GM18508 (cell line): Measurements from ENCODE around the gene ABLIM2.
"Not testable (repeated sequence)": the region's sequence is repeated elsewhere in the genome, so short reads cannot be mapped to it uniquely, and the experiment has no call there.

ENCODE experiments used
- ATAC-seq: cut with Tn5 transposase; IDR thresholded peaks from one replicate; pipeline ENCODE4 v1.9.1; 2021; ENCODE audit warnings: moderate number of reproducible peaks; ENCODE audit not compliant: insufficient read depth, unreplicated experiment

ABLIM2 gene

GRCh38 chr4:7959078-7959477 is 199.5 kb downstream of the ABLIM2 start:
- no peak for ATAC-seq

DNA sequence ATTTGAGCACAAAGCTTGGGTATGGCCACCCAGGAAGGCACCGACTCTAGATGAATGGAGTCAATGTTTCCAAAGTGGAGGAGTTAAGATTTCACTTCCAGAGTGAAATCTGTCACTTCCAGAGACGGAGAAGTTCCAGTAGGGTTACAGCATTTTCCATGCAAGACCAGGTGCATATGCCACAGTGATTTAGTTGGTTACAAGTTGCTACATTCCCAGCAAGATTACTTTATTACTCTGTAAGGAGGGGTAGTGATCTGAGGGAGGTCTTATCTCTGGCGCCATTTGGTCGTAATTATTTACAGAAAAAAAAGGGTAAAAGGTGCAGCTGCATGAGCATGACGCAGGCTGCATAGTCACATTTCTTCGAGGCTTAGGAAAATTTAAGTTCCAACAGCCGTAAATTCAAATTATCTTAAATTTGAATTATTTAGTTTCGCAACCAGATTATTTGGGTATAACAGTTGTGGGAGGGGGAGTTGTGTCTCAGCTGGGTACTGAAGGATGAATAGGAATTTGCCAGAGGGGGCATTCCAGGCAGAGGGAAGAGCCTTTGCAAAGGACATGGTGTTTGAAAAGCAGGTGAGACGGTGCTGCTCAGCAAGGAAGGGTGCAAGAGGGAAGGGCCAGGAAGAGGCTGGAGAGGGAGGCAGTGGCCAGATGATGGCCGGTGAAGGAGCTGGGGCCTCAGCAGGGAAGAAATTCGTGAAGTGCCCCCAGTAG is 201.5 kb downstream of the ABLIM2 start:
- no peak for ATAC-seq

DNA sequence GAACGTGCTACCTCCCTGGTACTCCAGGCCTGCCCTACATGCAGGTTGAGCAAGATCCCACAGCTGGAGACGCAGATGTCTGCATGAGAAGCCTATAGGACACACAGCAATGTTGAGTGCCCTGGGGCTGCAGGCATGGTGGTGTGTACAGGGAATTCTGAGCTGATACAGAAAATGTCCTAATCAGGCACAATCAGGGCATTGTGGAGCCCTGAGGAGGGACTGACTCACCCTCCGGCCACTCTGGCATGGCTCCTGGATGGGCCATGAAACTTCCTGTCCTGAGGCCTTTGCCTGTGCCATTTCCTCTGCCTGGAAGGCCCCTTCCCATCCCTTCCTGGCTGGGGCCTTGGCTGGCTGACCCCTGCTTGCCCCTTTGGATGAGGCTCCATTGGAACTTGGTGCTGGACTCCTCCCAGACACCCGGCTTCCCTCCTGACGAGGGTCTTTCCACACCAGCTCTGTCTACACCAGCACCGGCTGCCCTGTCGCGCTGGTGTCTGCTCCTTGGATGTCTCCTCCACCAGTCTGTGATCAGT is 202.3 kb downstream of the ABLIM2 start:
- no peak for ATAC-seq

GRCh38 chr4:7955393-7955792 is 203.2 kb downstream of the ABLIM2 start:
- no peak for ATAC-seq

DNA sequence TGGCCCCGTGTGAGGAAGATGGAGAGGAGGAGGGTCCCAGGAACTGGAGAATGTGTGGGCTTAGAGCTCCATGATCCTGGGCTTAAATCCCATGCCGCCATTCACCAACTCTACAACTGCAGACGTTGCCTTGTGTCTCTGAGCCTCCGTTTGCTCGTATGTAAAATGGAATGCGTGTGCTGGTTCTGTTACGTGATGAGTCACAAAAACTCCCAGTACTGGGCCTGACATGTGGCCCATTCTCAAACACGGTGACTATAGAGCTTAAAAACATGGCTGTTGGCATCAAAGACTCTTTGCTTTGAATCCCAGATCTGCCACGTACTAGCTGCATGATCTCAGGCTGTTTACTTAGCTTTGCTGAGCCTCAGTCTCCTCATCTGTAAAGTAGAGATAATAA is 206.0 kb downstream of the ABLIM2 start:
- ATAC-seq: no peak

DNA sequence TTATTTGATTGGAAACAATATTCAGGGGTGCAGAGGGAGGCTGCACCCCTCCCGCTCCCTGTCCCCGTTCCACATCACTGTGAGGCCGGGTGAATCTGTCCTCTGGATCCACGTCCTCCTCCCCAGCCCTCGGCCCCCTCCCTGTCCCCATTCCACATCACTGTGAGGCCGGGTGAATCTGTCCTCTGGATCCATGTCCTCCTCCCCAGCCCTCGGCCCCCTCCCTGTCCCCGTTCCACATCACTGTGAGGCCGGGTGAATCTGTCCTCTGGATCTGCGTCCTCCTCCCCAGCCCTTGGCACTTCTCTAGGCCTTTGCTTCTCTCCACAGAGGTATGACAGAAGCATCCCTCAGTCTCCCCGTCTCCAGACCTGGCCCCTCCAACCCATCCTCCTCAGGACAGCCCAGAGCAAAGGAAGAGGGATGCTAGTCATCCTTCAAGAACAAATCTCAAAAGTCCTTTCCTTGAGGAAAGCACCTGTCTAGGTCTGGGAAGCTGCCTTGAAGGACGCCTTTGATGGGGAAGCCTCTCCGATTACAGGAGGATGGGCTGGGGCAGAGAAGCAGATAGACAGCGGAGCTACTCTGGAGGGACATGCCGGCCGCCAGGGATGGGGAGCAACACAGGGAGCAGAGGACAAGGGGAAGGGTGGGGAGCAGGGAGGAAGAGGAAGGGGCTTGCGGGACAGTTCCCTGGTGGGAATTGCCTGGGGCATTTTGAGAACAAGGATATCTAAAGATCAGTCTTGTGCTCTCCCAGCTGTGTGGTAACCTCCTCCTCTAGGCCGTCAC is 208.1 kb downstream of the ABLIM2 start:
- ATAC-seq: no peak

- ATAC-seq: no peak
Measured at GRCh38 chr4:7949759-7950158, 208.9 kb downstream of the ABLIM2 start.

GRCh38 chr4:7947927-7948326 is 210.7 kb downstream of the ABLIM2 start:
- no peak for ATAC-seq

DNA sequence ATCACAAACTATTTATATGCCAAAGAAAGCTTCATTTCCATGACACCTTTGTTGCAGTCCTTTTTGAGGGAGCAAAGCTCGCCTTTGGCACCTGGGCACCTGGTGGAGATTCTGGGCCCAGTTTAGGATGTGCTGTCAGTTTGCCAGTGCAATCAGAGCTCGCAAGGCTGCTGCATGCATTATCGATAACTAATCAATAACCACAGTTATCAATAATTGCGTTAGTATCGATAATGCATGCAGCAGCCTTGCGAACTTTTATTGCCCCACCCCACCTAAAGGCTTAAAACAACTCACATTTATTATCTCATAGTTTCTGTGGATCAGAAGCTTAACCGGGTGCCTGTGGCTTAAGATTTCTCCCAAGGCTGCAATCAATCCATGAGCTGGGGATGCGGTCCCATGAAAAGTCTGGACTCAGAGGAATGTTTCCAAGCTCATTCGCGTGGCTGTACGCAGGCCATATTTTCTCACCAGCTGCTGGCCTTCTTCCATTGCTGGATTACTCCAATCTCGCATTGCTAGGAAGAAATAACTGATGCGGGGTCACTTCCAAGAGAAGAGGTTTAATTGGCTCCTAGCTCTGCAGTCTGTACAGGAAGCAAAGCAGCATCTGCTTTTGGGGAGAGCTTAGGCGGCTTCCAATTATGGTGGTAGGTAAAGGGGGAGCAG is 212.8 kb downstream of the ABLIM2 start:
- no peak for ATAC-seq

DNA sequence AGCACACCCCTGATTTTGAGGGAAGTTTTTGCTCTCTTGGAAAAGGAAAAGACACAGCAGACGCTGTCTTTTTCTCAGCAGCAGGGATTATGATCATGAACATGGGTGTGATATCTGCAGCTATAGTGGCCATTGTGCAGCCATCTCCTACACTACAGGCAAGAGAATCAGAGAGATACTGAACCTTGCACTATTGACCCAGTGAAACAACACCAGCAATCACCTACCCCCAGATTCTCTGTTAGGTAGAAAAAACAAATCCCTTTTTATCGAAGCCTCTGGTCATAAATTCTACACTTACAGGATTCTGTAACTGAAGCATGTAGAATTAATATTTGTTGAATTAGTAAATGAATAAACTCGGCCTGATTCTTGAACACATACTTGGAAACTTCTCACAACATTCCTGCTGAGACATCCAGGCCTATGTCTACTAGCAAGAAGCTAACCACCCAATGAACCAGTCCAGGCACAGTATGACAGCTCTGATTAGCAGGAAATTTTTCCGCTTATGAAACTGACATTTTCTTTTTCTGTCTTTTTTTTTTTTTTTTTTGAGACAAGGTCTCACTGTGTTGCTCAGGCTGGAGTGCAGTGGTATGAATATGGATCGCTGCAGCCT is 213.9 kb downstream of the ABLIM2 start:
- ATAC-seq: no peak

DNA sequence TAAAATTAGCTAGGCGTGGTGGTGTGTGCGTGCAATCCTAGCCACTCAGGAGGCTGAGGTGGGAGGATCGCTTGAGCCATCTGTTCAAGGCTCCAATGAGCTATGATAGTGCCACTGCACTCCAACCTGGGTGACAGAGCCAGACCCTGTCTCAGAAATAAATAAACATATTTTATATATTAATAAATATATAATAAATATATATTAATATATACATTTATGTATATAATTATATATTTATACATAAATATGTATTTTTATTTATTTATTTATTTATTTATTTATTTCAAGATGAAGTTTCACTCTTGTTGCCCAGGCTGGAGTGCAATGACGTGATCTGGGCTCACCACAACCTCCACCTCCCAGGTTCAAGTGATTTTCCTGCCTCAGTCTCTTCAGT is 214.9 kb downstream of the ABLIM2 start:
- not testable (repeated sequence) for ATAC-seq

GRCh38 chr4:7943211-7943610 is 215.4 kb downstream of the ABLIM2 start:
- ATAC-seq: no peak

DNA sequence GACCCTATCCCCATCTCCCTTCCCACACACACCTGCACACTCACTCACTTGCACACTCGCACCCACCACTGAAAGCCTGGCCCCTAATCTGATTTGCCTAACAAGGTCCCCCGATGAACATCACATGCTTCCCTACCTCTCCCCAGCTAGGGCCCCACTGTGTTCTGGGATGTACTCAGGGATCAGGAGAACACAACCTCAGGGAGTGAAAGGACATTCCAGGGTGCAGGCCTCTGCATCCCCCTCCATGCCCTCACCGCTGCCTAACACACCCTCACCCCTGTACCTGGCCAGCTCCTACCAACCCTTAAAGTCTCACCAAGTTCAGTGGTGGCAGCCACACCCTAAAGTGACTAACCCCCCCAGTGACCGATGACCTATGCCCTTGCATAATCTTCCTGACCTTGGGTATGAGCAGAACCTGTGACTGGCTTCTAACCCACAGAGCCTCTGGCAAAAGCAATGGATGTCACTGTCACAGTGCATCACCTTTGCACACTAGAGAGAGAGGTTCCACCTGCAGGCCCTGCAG is 216.6 kb downstream of the ABLIM2 start:
- ATAC-seq: no peak

- no peak for ATAC-seq
Measured at GRCh38 chr4:7941111-7941964, 217.3 kb downstream of the ABLIM2 start.

DNA sequence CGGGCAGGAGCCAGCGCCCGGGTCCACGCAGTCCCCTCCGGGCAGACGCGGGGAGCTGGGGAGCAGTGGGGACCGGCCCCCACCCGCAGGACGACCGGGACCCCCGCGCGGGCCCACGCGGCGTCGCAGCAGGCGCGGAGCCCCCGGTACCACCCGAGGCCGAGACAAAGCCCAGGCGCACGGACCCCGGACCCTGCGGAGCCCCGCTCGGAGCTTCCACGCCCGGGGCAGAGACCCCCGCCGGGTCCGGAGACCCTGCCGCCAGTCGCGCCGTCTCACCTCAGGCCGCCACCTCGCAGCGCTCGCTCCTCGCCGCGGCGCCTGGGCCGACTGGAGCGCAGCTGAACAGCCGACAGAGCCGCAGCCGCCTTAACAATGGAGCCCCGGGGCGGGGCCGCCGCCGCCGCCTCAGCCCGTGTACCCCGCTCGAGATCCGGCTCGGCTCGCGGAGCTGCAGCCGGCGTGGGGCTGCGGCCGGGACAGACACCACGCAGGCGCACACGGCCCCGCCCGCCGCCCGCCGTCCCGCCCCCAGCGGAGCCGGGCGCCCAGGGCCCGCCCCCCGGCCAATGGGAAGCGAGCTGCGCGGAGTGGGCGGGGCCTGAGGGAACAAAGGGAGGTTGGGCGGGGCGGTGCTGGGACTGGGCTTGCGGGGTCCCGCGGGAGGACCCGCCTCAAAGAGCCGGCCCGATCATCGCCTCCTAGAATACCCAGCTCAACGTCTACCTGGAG is 219.1 kb downstream of the ABLIM2 start, which contains the start of gene AFAP1:
Gene AFAP1 (minus strand): TSS at position 485 of the 732 bp plus-strand sequence. CDS start 67,783 bp downstream, outside the sequence.
- peak; percentile 79 for ATAC-seq

DNA sequence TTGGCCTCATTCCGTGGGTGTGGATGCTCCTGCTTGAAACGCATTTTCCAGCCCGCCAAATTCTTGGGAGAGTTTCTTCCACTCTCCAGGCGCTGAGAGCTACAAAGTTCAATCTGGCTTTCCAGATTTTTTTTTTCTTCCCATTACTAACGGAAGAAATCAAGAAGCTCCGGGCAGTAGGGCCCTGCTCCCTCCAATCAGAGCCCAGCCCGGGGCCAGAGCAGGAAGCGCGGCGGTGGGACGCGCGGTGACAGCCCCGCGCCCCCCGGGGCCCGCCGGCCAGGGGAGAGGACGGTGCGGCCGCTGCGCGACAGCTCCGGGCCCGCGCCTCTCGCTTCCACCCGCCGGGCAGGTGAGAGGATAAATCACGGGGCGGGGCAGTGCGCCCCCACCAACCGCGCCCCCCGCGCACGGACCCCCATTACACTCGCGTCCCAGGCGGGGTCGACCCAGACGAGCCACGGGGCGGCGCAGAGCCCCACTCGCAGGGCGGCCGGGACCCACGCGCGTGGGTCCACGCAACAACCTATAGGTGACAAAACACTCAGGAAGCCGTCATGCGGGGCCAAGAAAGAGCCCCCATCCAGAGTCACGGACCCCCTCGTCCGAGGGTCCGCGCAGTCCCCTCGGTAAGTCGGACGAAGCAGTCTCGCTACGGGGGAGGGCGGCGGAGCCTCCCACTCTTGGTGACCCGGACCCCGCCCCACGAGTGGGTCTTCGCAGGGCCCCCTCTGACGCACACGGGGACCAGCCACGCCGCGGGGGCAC is 219.8 kb downstream of the ABLIM2 start:
- ATAC-seq: no peak

DNA sequence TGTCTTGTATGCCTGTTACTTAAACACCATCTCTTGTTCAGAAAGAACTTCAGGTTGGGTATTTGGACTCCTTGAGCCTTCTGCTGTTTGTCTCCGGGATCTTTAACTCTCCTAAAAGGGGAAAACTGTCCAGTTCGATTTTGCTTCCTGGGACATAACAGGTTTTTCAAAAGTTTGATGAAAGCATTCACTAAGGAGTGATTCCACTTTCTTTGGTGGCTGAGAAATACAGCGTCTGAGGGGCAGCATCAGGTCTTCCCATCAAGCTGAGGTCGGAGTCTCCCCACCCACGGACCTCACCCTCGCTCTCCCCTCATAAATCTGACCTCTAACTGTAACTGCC is 220.4 kb downstream of the ABLIM2 start:
- ATAC-seq: no peak

GRCh38 chr4:7937006-7937405 is 221.6 kb downstream of the ABLIM2 start:
- no peak for ATAC-seq
